OCI-LY1 (cell line): ENCODE measurements around the gene MPZL1.

Source experiments
- H2AFZ ChIP-seq: fragments of 200-600 bp; sonication (generic), shearing (Covaris generic); 2 replicates; pipeline ENCODE4 v1.6.0; 2014; ENCODE audit warnings: antibody characterized with exemption, mild to moderate bottlenecking, low read length
- H3F3A ChIP-seq: fragments of 200-600 bp; sonication (generic), shearing (Covaris generic); 2 replicates; pipeline ENCODE4 v1.6.0; 2014; ENCODE audit warnings: mild to moderate bottlenecking, antibody characterized with exemption, low read length, moderate library complexity; ENCODE audit not compliant: insufficient read depth
- H3K27ac ChIP-seq: fragments of 200-600 bp; sonication (generic); 2 replicates; pipeline ENCODE4 v1.5.1; 2014; ENCODE audit warnings: low read length, mixed run types, mild to moderate bottlenecking, low read depth; ENCODE audit not compliant: poor library complexity, severe bottlenecking
- H3K27me3 ChIP-seq: fragments of 200-600 bp; sonication (generic); 2 replicates; pipeline ENCODE4 v1.6.0; 2014; ENCODE audit warnings: antibody characterized with exemption, mild to moderate bottlenecking, low read length, moderate library complexity; ENCODE audit not compliant: insufficient read depth
- H3K36me3 ChIP-seq: fragments of 200-600 bp; sonication (generic); 2 replicates; pipeline ENCODE4 v1.6.1; 2014; ENCODE audit warnings: mild to moderate bottlenecking, antibody characterized with exemption, low read length, moderate library complexity, mixed read lengths; ENCODE audit not compliant: insufficient read depth
- H3K4me1 ChIP-seq: fragments of 200-600 bp; sonication (generic); 2 replicates; pipeline ENCODE4 v1.5.1; 2014; ENCODE audit warnings: mild to moderate bottlenecking, low read length, moderate library complexity; ENCODE audit not compliant: insufficient read depth, severe bottlenecking
- H3K4me2 ChIP-seq: fragments of 200-600 bp; sonication (generic), shearing (Covaris generic); 2 replicates; pipeline ENCODE4 v1.6.1; 2014; ENCODE audit warnings: low read length
- H3K4me3 ChIP-seq: fragments of 200-600 bp; sonication (generic); 2 replicates; pipeline ENCODE4 v1.5.1; 2014; ENCODE audit warnings: low read length, low read depth, mild to moderate bottlenecking, mixed read lengths; ENCODE audit not compliant: poor library complexity, severe bottlenecking
- H3K79me2 ChIP-seq: fragments of 200-600 bp; shearing (Covaris generic); 2 replicates; pipeline ENCODE4 v1.6.1; 2016; ENCODE audit warnings: mixed run types, low read length, mixed read lengths; ENCODE audit not compliant: insufficient read depth
- H3K9ac ChIP-seq: fragments of 200-600 bp; sonication (generic), shearing (Covaris generic); 2 replicates; pipeline ENCODE4 v1.6.1; 2014; ENCODE audit warnings: mild to moderate bottlenecking, low read length, mixed read lengths
- H3K9me2 ChIP-seq: fragments of 200-600 bp; sonication (generic), shearing (Covaris generic); 2 replicates; pipeline ENCODE4 v1.6.1; 2014; ENCODE audit warnings: low read depth, mild to moderate bottlenecking, low read length, mixed read lengths
- H3K9me3 ChIP-seq: fragments of 200-600 bp; shearing (Covaris generic); 2 replicates; pipeline ENCODE4 v1.6.1; 2014; ENCODE audit warnings: low read length, mixed read lengths
- H4K20me1 ChIP-seq: fragments of 200-600 bp; sonication (generic), shearing (Covaris generic); 2 replicates; pipeline ENCODE4 v1.6.0; 2016; ENCODE audit warnings: mild to moderate bottlenecking, low read length; ENCODE audit not compliant: insufficient read depth
- CTCF ChIP-seq: fragments of 200-600 bp; sonication (generic), shearing (Covaris generic); IDR thresholded peaks from 2 replicates; pipeline ENCODE4 v1.5.1; 2017; ENCODE audit warnings: mild to moderate bottlenecking, antibody characterized with exemption, low read length, moderate library complexity, mixed read lengths
- EZH2 ChIP-seq: fragments of 200-600 bp; sonication (generic), shearing (Covaris generic); IDR thresholded peaks from 2 replicates; pipeline ENCODE4 v1.8.0; 2017; ENCODE audit warnings: borderline replicate concordance, mixed run types, mild to moderate bottlenecking, antibody characterized with exemption, low read length, moderate library complexity, mixed read lengths

MPZL1 gene

GRCh38 chr1:167711797-167712196, 10.0 kb upstream of the MPZL1 start:
- no peak overlapping the region for H2AFZ ChIP-seq
- no peaks in the 10 kb centered on the region for H3K9me3 ChIP-seq
- H3K4me3 ChIP-seq = no peak overlapping the region
- H3F3A ChIP-seq = 0 out of 2 replicates have a peak, but pooled peaks cover 3% of the 10 kb centered on the region
- H3K9ac ChIP-seq = no peak overlapping the region
- H3K4me2 ChIP-seq = no peak overlapping the region
- H3K27ac ChIP-seq = no peak overlapping the region
- peaks cover 4% of the 10 kb centered on the region for H3K36me3 ChIP-seq
- H3K79me2 ChIP-seq = no peaks in the 10 kb centered on the region
- no peaks in the 10 kb centered on the region for H3K9me2 ChIP-seq
- H4K20me1 ChIP-seq = no peaks in the 10 kb centered on the region
- no peak for TF ChIP-seq CTCF
- TF ChIP-seq EZH2 = no peak
- peaks cover 24% of the 10 kb centered on the region for H3K4me1 ChIP-seq
- no peaks in the 10 kb centered on the region for H3K27me3 ChIP-seq

- H3K27me3 ChIP-seq = no peaks in the 10 kb centered on the region
- no peaks in the 10 kb centered on the region for H4K20me1 ChIP-seq
- H3F3A ChIP-seq = 0 out of 2 replicates have a peak, but pooled peaks cover 7% of the 10 kb centered on the region
- H3K79me2 ChIP-seq = no peaks in the 10 kb centered on the region
- H3K4me2 ChIP-seq = peak overlapping the region; percentile 78
- H3K27ac ChIP-seq = no peak overlapping the region
- TF ChIP-seq EZH2 (no peak), CTCF (no peak)
- no peaks in the 10 kb centered on the region for H3K9me2 ChIP-seq
- H2AFZ ChIP-seq = no peak overlapping the region
- peak overlapping the region; percentile 76 for H3K9ac ChIP-seq
- no peaks in the 10 kb centered on the region for H3K36me3 ChIP-seq
- H3K4me1 ChIP-seq = peaks cover 32% of the 10 kb centered on the region
- peak overlapping the region; percentile 81 for H3K4me3 ChIP-seq
- H3K9me3 ChIP-seq = no peaks in the 10 kb centered on the region
These were observed 8.3 kb upstream of the MPZL1 start for GRCh38 chr1:167713330-167714081.

- no peaks in the 10 kb centered on the region for H4K20me1 ChIP-seq
- H3K36me3 ChIP-seq = no peaks in the 10 kb centered on the region
- TF ChIP-seq EZH2 (no peak), CTCF (no peak)
- peaks cover 32% of the 10 kb centered on the region for H3K4me1 ChIP-seq
- no peaks in the 10 kb centered on the region for H3K27me3 ChIP-seq
- H3K4me3 ChIP-seq = peak overlapping the region; percentile 81
- no peaks in the 10 kb centered on the region for H3K9me2 ChIP-seq
- H3K9ac ChIP-seq = peak overlapping the region; percentile 76
- H3F3A ChIP-seq = 0 out of 2 replicates have a peak, but pooled peaks cover 7% of the 10 kb centered on the region
- H3K4me2 ChIP-seq = peak overlapping the region; percentile 78
- H2AFZ ChIP-seq = no peak overlapping the region
- peak overlapping the region; percentile 87 for H3K27ac ChIP-seq
- no peaks in the 10 kb centered on the region for H3K79me2 ChIP-seq
- no peaks in the 10 kb centered on the region for H3K9me3 ChIP-seq
These were observed 7.7 kb upstream of the MPZL1 start for GRCh38 chr1:167714098-167714438.
